NCI-H2196 treated with DMSO at 0.1 percent for 48 hours (cell line): ENCODE results near the gene C11orf16.
"Not testable (repeated sequence)": the region's sequence is repeated elsewhere in the genome, so short reads cannot be mapped to it uniquely, and the experiment has no call there.

Source experiments
- DNase-seq: peaks from one replicate; lab custom pipeline; 2025; ENCODE audit not compliant: unreplicated experiment; lab: John Stamatoyannopoulos, UW

C11orf16 gene

DNA sequence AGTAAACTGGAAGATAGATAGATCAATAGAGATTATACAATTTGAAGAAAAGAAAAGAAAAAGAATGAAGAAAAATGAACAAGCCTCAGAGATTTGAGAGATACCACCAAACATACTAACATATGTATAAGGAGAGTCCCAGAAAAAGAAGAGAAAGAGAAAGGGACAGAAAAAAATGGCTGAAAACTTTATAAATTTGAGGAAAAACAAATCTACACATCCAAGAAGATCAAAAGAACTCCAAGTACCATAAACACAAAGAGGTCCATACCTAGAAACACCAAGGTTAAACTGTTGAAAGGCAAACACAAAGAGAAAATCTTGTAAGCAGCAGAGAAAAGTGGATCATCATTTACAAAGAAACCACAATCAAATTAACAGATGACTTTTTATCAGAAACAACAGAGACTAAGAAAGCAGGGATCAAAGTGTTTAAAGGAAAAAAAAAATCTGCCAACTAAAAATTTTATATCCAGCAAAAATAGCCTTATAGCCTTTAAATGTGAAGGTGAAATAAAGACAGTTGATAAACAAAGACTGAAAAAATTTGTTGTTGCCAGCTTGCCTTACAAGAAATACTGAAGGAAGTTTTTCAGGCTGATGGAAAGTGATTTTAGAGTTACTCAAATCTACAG is 33.5 kb downstream of the C11orf16 start:
- no peak for DNase-seq

DNA sequence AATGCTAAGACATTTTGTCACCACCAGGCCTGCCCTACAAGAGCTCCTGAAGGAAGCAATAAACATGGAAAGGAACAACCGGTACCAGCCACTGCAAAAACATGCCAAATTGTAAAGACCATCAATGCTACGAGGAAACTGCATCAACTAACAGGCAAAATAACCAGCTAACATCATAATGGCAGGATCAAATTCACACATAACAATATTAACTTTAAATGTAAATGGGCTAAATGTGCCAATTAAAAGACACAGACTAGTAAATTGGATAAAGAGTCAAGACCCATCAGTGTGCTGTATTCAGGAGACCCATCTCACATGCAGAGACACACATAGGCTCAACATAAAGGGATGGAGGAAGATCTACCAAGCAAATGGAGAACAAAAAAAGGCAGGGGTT is 41.6 kb downstream of the C11orf16 start:
- DNase-seq: not testable (repeated sequence)

- peak; percentile 53 for DNase-seq
These were observed 46.4 kb downstream of the C11orf16 start for GRCh38 chr11:8886322-8886721.

GRCh38 chr11:8881585-8881984 is 51.2 kb downstream of the C11orf16 start:
- not testable (repeated sequence) for DNase-seq

DNA sequence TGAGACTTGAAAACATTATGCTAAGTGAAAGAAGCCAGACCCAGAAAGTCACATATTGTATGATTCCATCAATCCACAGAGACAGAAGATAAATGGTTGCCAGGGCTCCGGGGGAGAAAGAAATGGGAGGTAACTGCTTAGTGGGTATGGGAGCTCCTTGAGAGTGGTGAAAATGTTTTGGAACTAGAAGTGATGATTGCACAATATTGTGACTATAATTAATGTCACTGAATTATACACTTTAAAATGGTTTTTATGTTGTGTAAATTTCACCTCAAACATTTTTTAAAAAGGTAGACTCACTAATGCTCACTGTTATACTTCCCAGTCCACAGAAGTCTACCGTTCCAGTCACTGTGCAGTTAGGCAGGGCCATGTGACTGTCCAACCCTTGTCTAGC is 54.0 kb downstream of the C11orf16 start:
- no peak for DNase-seq

DNA sequence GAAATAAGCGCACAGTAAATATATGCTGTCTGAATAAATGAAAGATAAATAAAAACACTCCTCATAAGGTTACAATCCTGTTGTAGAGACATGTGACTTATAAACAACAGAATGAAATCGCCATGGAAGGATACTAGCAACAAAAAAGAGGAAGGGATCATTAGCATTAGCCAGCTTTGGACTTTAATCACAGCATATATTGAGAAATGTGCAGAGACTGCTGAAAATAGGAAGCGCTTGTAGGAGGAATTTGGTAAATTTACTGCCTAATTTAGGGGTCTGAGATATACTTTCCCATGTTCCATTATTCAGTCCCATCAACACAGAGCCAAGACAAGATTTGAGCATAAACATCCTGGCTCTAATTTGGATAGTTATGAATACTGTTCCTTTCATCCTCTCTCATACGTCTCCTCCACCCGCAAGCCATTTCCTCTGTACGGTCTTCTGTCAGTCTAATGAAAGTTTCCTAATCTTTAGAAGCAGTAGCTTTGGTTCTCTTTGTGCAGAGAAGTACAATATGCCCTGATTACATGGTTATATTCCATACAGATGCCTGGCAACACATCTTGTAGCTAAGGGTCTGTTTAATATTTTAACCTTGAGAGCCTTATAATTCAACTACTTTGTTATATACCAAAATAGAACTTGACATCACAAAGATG is 58.9 kb downstream of the C11orf16 start:
- no peak for DNase-seq

DNA sequence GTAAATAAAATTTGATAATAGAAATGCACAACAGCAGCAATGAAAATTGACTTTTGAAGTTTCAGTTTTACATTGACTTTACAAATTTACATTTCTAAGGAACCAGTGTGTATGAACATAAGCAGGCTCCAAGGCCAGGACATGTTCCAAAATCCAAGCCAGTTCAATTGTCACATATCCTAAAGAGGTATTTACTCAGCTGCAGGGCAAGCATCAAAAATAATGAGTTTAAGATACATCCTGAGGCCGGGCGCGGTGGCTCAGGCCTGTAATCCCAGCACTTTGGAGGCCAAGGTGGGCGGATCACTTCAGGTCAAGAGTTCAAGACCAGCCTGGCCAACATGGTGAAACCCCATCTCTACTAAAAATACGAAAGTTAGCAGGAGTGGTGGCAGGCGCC is 60.8 kb downstream of the C11orf16 start:
- DNase-seq: no peak

DNA sequence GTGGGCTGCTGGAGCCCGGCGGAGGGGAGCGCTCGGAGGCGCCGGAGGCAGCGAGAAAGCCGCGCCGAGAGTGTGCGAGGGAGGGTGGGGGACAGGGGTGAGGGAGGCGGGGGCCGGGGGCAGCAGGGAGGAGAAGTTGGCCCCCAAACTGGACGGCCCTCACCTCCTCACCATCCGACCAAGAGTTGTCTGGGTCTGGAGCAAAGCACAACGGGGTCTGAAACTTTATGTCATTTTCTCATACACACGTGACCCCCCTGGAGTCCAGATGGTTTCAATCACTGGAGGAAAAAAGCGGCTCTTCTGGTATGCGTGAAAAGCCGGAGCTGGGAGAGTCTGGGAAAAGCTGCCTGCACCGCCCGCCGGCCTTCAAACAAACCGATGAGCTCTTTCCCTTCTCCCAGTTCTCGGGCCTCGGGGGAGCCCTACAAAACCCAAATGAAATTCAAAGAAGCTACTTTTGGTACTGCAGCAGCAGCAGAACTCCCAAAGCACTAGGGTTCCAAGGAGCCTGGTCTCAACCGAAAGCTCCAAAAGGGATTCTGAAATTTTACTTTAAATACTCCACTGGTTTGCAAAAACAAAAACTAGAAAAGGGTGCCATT is 61.5 kb downstream of the C11orf16 start:
- no peak for DNase-seq

GRCh38 chr11:8870411-8871170 is 62.2 kb downstream of the C11orf16 start:
- peak; percentile 37 for DNase-seq
